H9 (cell line): ENCODE data around the gene RPRD2. TPM values are rescaled to one million over a fixed set of nuclear protein-coding genes. Genes with fewer than 3 reads are reported as not detected.

ENCODE experiments used
- DNase-seq: peaks from one replicate; pipeline ENCODE4 v3.0.0-alpha.2; 2017
- H2AFZ ChIP-seq: one replicate; pipeline ENCODE4 v1.6.1; 2013; ENCODE audit warnings: mild to moderate bottlenecking, low read length, control low read depth, moderate library complexity
- H2AK5ac ChIP-seq: 2 replicates; pipeline ENCODE4 v1.6.1; 2013; ENCODE audit warnings: low read length, control low read depth, mixed read lengths; ENCODE audit not compliant: insufficient read length
- H2BK120ac ChIP-seq: one replicate; pipeline ENCODE4 v1.6.1; 2013; ENCODE audit warnings: low read depth, mild to moderate bottlenecking, low read length, control low read depth, inconsistent platforms; ENCODE audit not compliant: poor library complexity, severe bottlenecking
- H2BK12ac ChIP-seq: 2 replicates; pipeline ENCODE4 v1.6.1; 2013; ENCODE audit warnings: low read length, control low read depth, mixed read lengths, low read depth; ENCODE audit not compliant: insufficient read length
- H2BK15ac ChIP-seq: 2 replicates; pipeline ENCODE4 v1.6.1; 2013; ENCODE audit warnings: low read depth, low read length, control low read depth
- H2BK20ac ChIP-seq: one replicate; pipeline ENCODE4 v1.6.1; 2013; ENCODE audit warnings: low read depth, mild to moderate bottlenecking, low read length, control low read depth, inconsistent platforms; ENCODE audit not compliant: poor library complexity, severe bottlenecking
- H2BK5ac ChIP-seq: 2 replicates; pipeline ENCODE4 v1.6.1; 2013; ENCODE audit warnings: low read length, control low read depth, mixed read lengths; ENCODE audit not compliant: insufficient read length
- H3K14ac ChIP-seq: 2 replicates; pipeline ENCODE4 v1.6.1; 2013; ENCODE audit warnings: low read length, control low read depth; ENCODE audit not compliant: insufficient read depth
- H3K18ac ChIP-seq: 2 replicates; pipeline ENCODE4 v1.6.1; 2013; ENCODE audit warnings: low read depth, mild to moderate bottlenecking, mixed read lengths, low read length, control low read depth; ENCODE audit not compliant: insufficient read length
- H3K23ac ChIP-seq: 2 replicates; pipeline ENCODE4 v1.6.1; 2013; ENCODE audit warnings: low read length, control low read depth, mixed read lengths, low read depth; ENCODE audit not compliant: insufficient read length
- H3K23me2 ChIP-seq: 2 replicates; pipeline ENCODE4 v1.6.1; 2013; ENCODE audit warnings: low read depth, mild to moderate bottlenecking, mixed read lengths, low read length, control low read depth; ENCODE audit not compliant: insufficient read length, poor library complexity, severe bottlenecking
- H3K27ac ChIP-seq: 2 replicates; pipeline ENCODE4 v1.5.1; 2013; ENCODE audit warnings: low read length, control low read depth, mixed read lengths, low read depth; ENCODE audit not compliant: insufficient read length
- H3K27me3 ChIP-seq: 2 replicates; pipeline ENCODE4 v1.6.1; 2013; ENCODE audit warnings: low read length, control low read depth, inconsistent platforms; ENCODE audit not compliant: insufficient read depth
- H3K4ac ChIP-seq: 2 replicates; pipeline ENCODE4 v1.6.1; 2013; ENCODE audit warnings: low read depth, mild to moderate bottlenecking, control low read depth, inconsistent platforms, low read length, moderate library complexity
- H3K4me1 ChIP-seq: 2 replicates; pipeline ENCODE4 v1.6.1; 2013; ENCODE audit warnings: low read length, control low read depth, inconsistent platforms; ENCODE audit not compliant: insufficient read depth
- H3K4me2 ChIP-seq: 2 replicates; pipeline ENCODE4 v1.6.1; 2013; ENCODE audit warnings: low read length, control low read depth, mixed read lengths; ENCODE audit not compliant: insufficient read length, insufficient read depth
- H3K56ac ChIP-seq: 2 replicates; pipeline ENCODE4 v1.6.1; 2013; ENCODE audit warnings: low read depth, mild to moderate bottlenecking, mixed read lengths, low read length, control low read depth; ENCODE audit not compliant: insufficient read length
- H3K79me1 ChIP-seq: 2 replicates; pipeline ENCODE4 v1.6.1; 2013; ENCODE audit warnings: low read depth, mild to moderate bottlenecking, moderate library complexity, low read length, control low read depth, inconsistent platforms; ENCODE audit not compliant: insufficient read depth, poor library complexity, severe bottlenecking
- H3K79me2 ChIP-seq: 2 replicates; pipeline ENCODE4 v1.6.1; 2013; ENCODE audit warnings: low read length, control low read depth, inconsistent platforms; ENCODE audit not compliant: insufficient read depth
- H3K9ac ChIP-seq: 2 replicates; pipeline ENCODE4 v1.6.1; 2013; ENCODE audit warnings: low read length, control low read depth, mixed read lengths; ENCODE audit not compliant: insufficient read length; ENCODE audit errors: extremely low read depth
- H3K9me3 ChIP-seq: one replicate; pipeline ENCODE4 v1.6.1; 2013; ENCODE audit warnings: low read depth, low read length, inconsistent platforms; ENCODE audit not compliant: control insufficient read depth
- H3T11ph ChIP-seq: one replicate; pipeline ENCODE4 v1.6.1; 2013; ENCODE audit warnings: mild to moderate bottlenecking, low read length, control low read depth, inconsistent platforms
- H4K20me1 ChIP-seq: one replicate; pipeline ENCODE4 v1.6.1; 2013; ENCODE audit not compliant: control insufficient read depth, insufficient read length, insufficient read depth
- H4K5ac ChIP-seq: 2 replicates; pipeline ENCODE4 v1.6.1; 2013; ENCODE audit warnings: low read depth, mild to moderate bottlenecking, mixed read lengths, low read length, control low read depth; ENCODE audit not compliant: insufficient read length
- H4K8ac ChIP-seq: replicated peaks from 2 replicates; pipeline ENCODE4 v1.6.1; 2013; ENCODE audit warnings: low read length, control low read depth, mixed read lengths, low read depth; ENCODE audit not compliant: insufficient read length
- H4K91ac ChIP-seq: 2 replicates; pipeline ENCODE4 v1.6.1; 2013; ENCODE audit warnings: low read depth, mild to moderate bottlenecking, moderate library complexity, mixed read lengths, low read length, control low read depth; ENCODE audit not compliant: insufficient read length
- H3K27ac Mint-ChIP-seq, 3 experiments: 2 replicates in 2 of 3; 3 replicates in 1 of 3; pipeline ENCODE4 v1.8.0; 2020 to 2021; ENCODE audit warnings: mixed read lengths in 3 of 3, mild to moderate bottlenecking in 1 of 3, moderate library complexity in 1 of 3
- H3K27me3 Mint-ChIP-seq: 2 replicates; pipeline ENCODE4 v1.8.0; 2021; ENCODE audit warnings: low read depth, mild to moderate bottlenecking, moderate library complexity, mixed read lengths
- H3K36me3 Mint-ChIP-seq, 3 experiments: 2 replicates in 2 of 3; 3 replicates in 1 of 3; pipeline ENCODE4 v1.8.0; 2020 to 2021; ENCODE audit warnings: low read depth in 3 of 3, mixed read lengths in 3 of 3; ENCODE audit not compliant: insufficient read depth in 1 of 3
- H3K4me1 Mint-ChIP-seq, 2 experiments: 2 replicates each; pipeline ENCODE4 v1.8.0; 2020; ENCODE audit warnings: mixed read lengths in 2 of 2
- H3K4me3 Mint-ChIP-seq, 2 experiments: 2 replicates in 1 of 2; 3 replicates in 1 of 2; pipeline ENCODE4 v1.8.0; 2020 to 2021; ENCODE audit warnings: mild to moderate bottlenecking in 2 of 2, mixed read lengths in 2 of 2, moderate library complexity in 1 of 2
- H3K9me3 Mint-ChIP-seq, 2 experiments: 2 replicates in 1 of 2; 3 replicates in 1 of 2; pipeline ENCODE4 v1.8.0; 2020; ENCODE audit warnings: mild to moderate bottlenecking in 2 of 2, mixed read lengths in 2 of 2, moderate library complexity in 1 of 2
- WGBS: extraction: QIAGEN DNeasy Blood & Tissue Kit; methylation state at CpG from one replicate; pipeline ENCODE4 v1.1.7; 2013; ENCODE audit warnings: missing lambda C conversion rate, low lambda C conversion rate, mixed read lengths; ENCODE audit not compliant: insufficient read length; ENCODE audit errors: extremely low coverage; 5-methylcytosine and 5-hydroxymethylcytosine counted together
- total RNA-seq: library from RNA; stranded (reverse); gene quantifications from 2 replicates; pipeline ENCODE4 v1.2.1, GENCODE V29; 2021
- TF ChIP-seq, protein P1 (sequence below): fragments of 200-600 bp; sonication (generic); conservative IDR thresholded peaks from 3 replicates; pipeline ENCODE4 v1.8.0; 2021; ENCODE audit warnings: antibody characterized with exemption, mild to moderate bottlenecking

RPRD2 gene
- total RNA-seq, 1 experiment from 2014 or later = 39.0 TPM

DNA sequence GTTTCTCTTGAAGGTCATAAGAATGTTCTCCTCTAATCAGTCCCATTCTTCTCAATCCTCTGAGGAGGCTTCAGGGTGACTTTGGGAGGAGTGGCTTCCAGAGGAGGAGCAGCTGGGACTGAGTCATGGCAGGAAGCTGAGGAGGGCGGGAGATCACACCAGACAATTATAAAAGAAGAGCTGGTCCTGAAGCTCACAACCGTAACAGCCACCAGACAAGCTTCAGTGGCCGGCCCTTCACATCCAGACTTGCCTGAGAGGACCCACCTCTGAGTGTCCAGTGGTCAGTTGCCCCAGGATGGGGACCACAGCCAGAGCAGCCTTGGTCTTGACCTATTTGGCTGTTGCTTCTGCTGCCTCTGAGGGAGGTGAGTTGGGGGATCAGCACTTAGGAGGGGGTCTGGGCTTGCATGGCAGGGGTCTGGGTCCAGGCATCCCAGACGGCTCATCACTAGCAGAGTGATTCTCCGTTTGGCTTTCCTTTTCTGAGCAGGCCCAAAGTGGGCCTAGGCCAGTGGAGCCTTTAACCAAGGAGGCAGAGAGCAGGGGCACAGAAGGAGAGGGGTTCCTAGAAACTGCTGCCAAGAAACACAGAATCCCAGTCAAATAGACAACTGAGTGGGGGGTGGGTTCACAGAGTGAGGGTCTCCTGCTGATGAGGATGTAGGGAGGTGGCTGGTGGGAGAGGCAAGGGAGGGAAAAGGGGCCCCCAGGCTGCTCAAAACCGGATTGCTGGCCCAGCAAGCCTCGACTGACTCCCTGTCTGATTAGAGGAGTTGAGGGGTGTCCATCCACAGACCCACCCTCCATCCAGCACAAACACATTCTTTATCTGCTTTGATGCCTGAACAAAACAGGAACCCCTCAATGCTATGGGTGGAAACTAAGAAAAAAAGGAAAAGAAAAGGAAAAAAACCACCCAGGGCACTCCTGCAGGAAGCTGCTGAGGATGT is 144.2 kb downstream of the RPRD2 start, which contains the start of gene ECM1:
Gene ECM1, plus strand, starts transcription at position 198 of the 953 bp plus-strand sequence. Its CDS starts 101 bp downstream, at position 299.
- no peak within 1 kb of the TSS for H3K27ac ChIP-seq
- no peak within 1 kb of the TSS for H3K18ac ChIP-seq
- no CpG with 5 or more reads among the region's 7 CpGs for WGBS

More for the DNA sequence above, 144.2 kb downstream of the RPRD2 start, which contains the start of gene ECM1:
- H3T11ph ChIP-seq = no peak within 1 kb of the TSS
- no peak within 1 kb of the TSS for H2AFZ ChIP-seq
- no peak for DNase-seq
- H3K56ac ChIP-seq = no peak within 1 kb of the TSS
- H2BK15ac ChIP-seq = no peak within 1 kb of the TSS
- no peak within 1 kb of the TSS for H2BK20ac ChIP-seq
- H3K27me3 Mint-ChIP-seq = no peaks in the 10 kb centered on the region; the same call in 1 of the 2 replicates
- no peak within 1 kb of the TSS; a peak in 1 of 5 replicates for H3K4me3 Mint-ChIP-seq
- H3K79me1 ChIP-seq = no peaks in the 10 kb centered on the region
- H3K9me3 Mint-ChIP-seq = no peaks in the 10 kb centered on the region
- H4K8ac ChIP-seq = no peak within 1 kb of the TSS
- no peak within 1 kb of the TSS; the same call in 1 of the 2 replicates for H3K14ac ChIP-seq
- no peak within 1 kb of the TSS for H4K5ac ChIP-seq
- H3K4me1 Mint-ChIP-seq = peaks cover 5 to 6% of the 10 kb centered on the region in 2 experiments; a peak in 2 of 4 replicates
- no peak within 1 kb of the TSS for H3K23ac ChIP-seq
- H3K79me2 ChIP-seq = no peaks in the 10 kb centered on the region
- H3K9me3 ChIP-seq = no peaks in the 10 kb centered on the region
- H4K91ac ChIP-seq = no peak within 1 kb of the TSS
- no peak within 1 kb of the TSS for H3K4me2 ChIP-seq
- no peaks in the 10 kb centered on the region for H3K4me1 ChIP-seq
- no peaks in the 10 kb centered on the region for H3K23me2 ChIP-seq
- peaks cover 23 to 51% (median 37%) of the 10 kb centered on the region in 3 experiments; a peak in 6 of 7 replicates for H3K36me3 Mint-ChIP-seq
- H3K9ac ChIP-seq = no peak within 1 kb of the TSS
- TF ChIP-seq, protein P1, sequence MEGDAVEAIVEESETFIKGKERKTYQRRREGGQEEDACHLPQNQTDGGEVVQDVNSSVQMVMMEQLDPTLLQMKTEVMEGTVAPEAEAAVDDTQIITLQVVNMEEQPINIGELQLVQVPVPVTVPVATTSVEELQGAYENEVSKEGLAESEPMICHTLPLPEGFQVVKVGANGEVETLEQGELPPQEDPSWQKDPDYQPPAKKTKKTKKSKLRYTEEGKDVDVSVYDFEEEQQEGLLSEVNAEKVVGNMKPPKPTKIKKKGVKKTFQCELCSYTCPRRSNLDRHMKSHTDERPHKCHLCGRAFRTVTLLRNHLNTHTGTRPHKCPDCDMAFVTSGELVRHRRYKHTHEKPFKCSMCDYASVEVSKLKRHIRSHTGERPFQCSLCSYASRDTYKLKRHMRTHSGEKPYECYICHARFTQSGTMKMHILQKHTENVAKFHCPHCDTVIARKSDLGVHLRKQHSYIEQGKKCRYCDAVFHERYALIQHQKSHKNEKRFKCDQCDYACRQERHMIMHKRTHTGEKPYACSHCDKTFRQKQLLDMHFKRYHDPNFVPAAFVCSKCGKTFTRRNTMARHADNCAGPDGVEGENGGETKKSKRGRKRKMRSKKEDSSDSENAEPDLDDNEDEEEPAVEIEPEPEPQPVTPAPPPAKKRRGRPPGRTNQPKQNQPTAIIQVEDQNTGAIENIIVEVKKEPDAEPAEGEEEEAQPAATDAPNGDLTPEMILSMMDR = no peak
- no peak within 1 kb of the TSS for H3K4ac ChIP-seq
- H3K27ac Mint-ChIP-seq = peak within 1 kb of the TSS in 2 of 3 experiments; percentile 52 to 64; a peak in 4 of 7 replicates
- H2BK5ac ChIP-seq = no peak within 1 kb of the TSS
- no peak within 1 kb of the TSS for H2AK5ac ChIP-seq
- no peaks in the 10 kb centered on the region for H4K20me1 ChIP-seq
- H2BK120ac ChIP-seq = no peak within 1 kb of the TSS
- no peaks in the 10 kb centered on the region for H3K27me3 ChIP-seq
- H2BK12ac ChIP-seq = no peak within 1 kb of the TSS
